GM12878 (cell line): ENCODE data around the gene IL10RA. TPM values are rescaled to one million over a fixed set of nuclear protein-coding genes. Genes with fewer than 3 reads are reported as not detected.

ENCODE experiments used
- ATAC-seq: fragments of 200-7000 bp; cut with Tn5 transposase; 3 replicates; pipeline ENCODE4 v1.9.1; 2020; ENCODE audit warnings: mild to moderate bottlenecking, moderate library complexity
- BruUV-seq: library from RNA; stranded (reverse); fragments of 400-500 nt; replicated peaks from 2 replicates; lab custom pipeline; 2021; lab: Mats Ljungman, UMichigan
- CTCF ChIA-PET: fragments of 300-600 bp; sonication (Branson Sonifier 250); formaldehyde crosslinking; extraction: SDS; loops from one replicate; lab custom pipeline; 2021; ENCODE audit warnings: inconsistent platforms; lab: Yijun Ruan, JAX
- POLR2A ChIA-PET: fragments of 350-600 bp; formaldehyde crosslinking; extraction: SDS; loops from one replicate; lab custom pipeline; 2021; ENCODE audit warnings: inconsistent platforms; lab: Charles Lee
- RAD21 ChIA-PET: fragments of 300-600 bp; sonication (Branson Sonifier 250); formaldehyde crosslinking; loops from one replicate; lab custom pipeline; 2023; ENCODE audit warnings: antibody characterized with exemption; ENCODE audit not compliant: unreplicated experiment; lab: Charles Lee
- SMC1A ChIA-PET: fragments of 300-600 bp; sonication (Branson Sonifier 250); formaldehyde crosslinking; loops from one replicate; lab custom pipeline; 2023; ENCODE audit not compliant: unreplicated experiment, uncharacterized antibody; lab: Charles Lee
- DNase-seq: peaks from one replicate; pipeline ENCODE4 v3.0.0-alpha.2; 2011; ENCODE audit warnings: low read depth, low spot score
- FAIRE-seq: peaks from 3 replicates; lab custom pipeline; 2011; peaks lifted over from hg19 to GRCh38; lab: Jason Lieb, UNC
- H2AFZ ChIP-seq: 2 replicates; pipeline ENCODE4 v1.6.0; 2011; ENCODE audit warnings: low read depth, low read length, control low read depth; ENCODE audit not compliant: control insufficient read depth
- H3K27ac ChIP-seq: 2 replicates; pipeline ENCODE4 v1.5.1; 2011; ENCODE audit warnings: control low read depth; ENCODE audit not compliant: control insufficient read depth, insufficient read depth
- H3K27me3 ChIP-seq, 2 experiments: replicated peaks in 1 of 2; 2 replicates each; pipeline versions ENCODE4 v1.6.0 to v1.6.1; 2011; ENCODE audit warnings: low read length in 1 of 2; ENCODE audit not compliant: control insufficient read depth in 2 of 2, insufficient read depth in 2 of 2
- H3K36me3 ChIP-seq, 2 experiments: 2 replicates each; pipeline ENCODE4 v1.5.1; 2011; ENCODE audit warnings: low read length in 1 of 2; ENCODE audit not compliant: control insufficient read depth in 2 of 2, insufficient read depth in 2 of 2
- H3K4me1 ChIP-seq: 2 replicates; pipeline ENCODE4 v1.6.1; 2011; ENCODE audit warnings: mild to moderate bottlenecking, low read length, moderate library complexity, mixed read lengths; ENCODE audit not compliant: control insufficient read depth, insufficient read depth
- H3K4me2 ChIP-seq: 2 replicates; pipeline ENCODE4 v1.6.0; 2011; ENCODE audit warnings: control low read depth; ENCODE audit not compliant: control insufficient read depth, insufficient read depth
- H3K4me3 ChIP-seq: fragments of 200-600 bp; sonication (generic); 2 replicates; pipeline ENCODE4 v1.5.1; 2016
- H3K79me2 ChIP-seq: 2 replicates; pipeline ENCODE4 v1.6.0; 2011; ENCODE audit warnings: low read length; ENCODE audit not compliant: control insufficient read depth, insufficient read depth
- H3K9ac ChIP-seq: 2 replicates; pipeline ENCODE4 v1.8.0; 2011; ENCODE audit warnings: low read length, control low read depth, mixed read lengths; ENCODE audit not compliant: control insufficient read depth, insufficient read depth
- H3K9me3 ChIP-seq: replicated peaks from 3 replicates; pipeline ENCODE4 v1.5.1; 2011; ENCODE audit warnings: mild to moderate bottlenecking, low read length; ENCODE audit not compliant: control insufficient read depth, insufficient read depth
- H4K20me1 ChIP-seq: 2 replicates; pipeline ENCODE4 v1.6.0; 2011; ENCODE audit not compliant: control insufficient read depth, insufficient read depth
- BHLHE40 ChIP-seq, 2 experiments: fragments of 450-650 bp in 1 of 2; IDR thresholded peaks; 2 replicates each; pipeline ENCODE4 v1.6.1; 2011 to 2017; ENCODE audit warnings: low read depth in 2 of 2, borderline replicate concordance in 1 of 2, improper control_type of control experiment in 1 of 2, low read length in 1 of 2, mild to moderate bottlenecking in 1 of 2
- IKZF1 ChIP-seq: fragments of 450-650 bp; conservative IDR thresholded peaks from 2 replicates; pipeline ENCODE4 v1.6.1; 2017; ENCODE audit warnings: antibody characterized with exemption, mild to moderate bottlenecking
- RB1 ChIP-seq: fragments of 450-650 bp; formaldehyde crosslinking; IDR thresholded peaks from 2 replicates; pipeline ENCODE4 v1.6.1; 2017; ENCODE audit warnings: mild to moderate bottlenecking, borderline replicate concordance
- ZNF217 ChIP-seq: fragments of 450-650 bp; IDR thresholded peaks from 2 replicates; pipeline ENCODE4 v1.6.1; 2017; ENCODE audit warnings: antibody characterized with exemption, mild to moderate bottlenecking
- ZNF24 ChIP-seq: fragments of 450-650 bp; IDR thresholded peaks from 2 replicates; pipeline ENCODE4 v1.6.1; 2017; ENCODE audit warnings: antibody characterized with exemption, mild to moderate bottlenecking
- WGBS: methylation state at CpG from one replicate; pipeline ENCODE4 v1.1.6; 2016; ENCODE audit warnings: low lambda C conversion rate; ENCODE audit not compliant: insufficient replicate concordance, insufficient coverage; ENCODE audit errors: missing lambda C conversion rate; 5-methylcytosine and 5-hydroxymethylcytosine counted together
- in situ Hi-C: fragments of 300-500 bp; cut with MboI; formaldehyde crosslinking; loops from 9 replicates; pipeline ENCODE4 v1.14.3; 2018; ENCODE audit warnings: mixed read lengths
- intact Hi-C: fragments of 100-400 bp; cut with micrococcal nuclease; formaldehyde crosslinking; loops from one replicate; pipeline ENCODE4 v1.14.2; 2022; ENCODE audit not compliant: unreplicated experiment
- polyA plus RNA-seq, 11 experiments: library from polyadenylated mRNA; depleted of rRNA in 4 of 11; unstranded in 6 of 11; stranded (reverse) in 5 of 11; fragments of >200 nt; fragmentation: Nextera tagmentation in 4 of 11; fragmentation: Illumina TruSeq in 1 of 11; extraction: Ambion mirVana in 4 of 11; extraction: Trizol in 1 of 11; gene quantifications; 1 replicate in 1 of 11; 2 replicates in 10 of 11; pipeline versions ENCODE4 v1.2.1 to v1.2.3, GENCODE V29; 2011 to 2016; ENCODE audit warnings: inconsistent platforms in 2 of 11, missing spikeins in 2 of 11, low read depth in 1 of 11
- total RNA-seq, 4 experiments: library from RNA; depleted of rRNA in 3 of 4; stranded (reverse); fragments of >200 nt in 3 of 4; fragmentation: Illumina TruSeq in 1 of 4; extraction: Trizol in 1 of 4; gene quantifications; 2 replicates each; pipeline versions ENCODE4 v1.2.1 to v1.2.3, GENCODE V29; 2013 to 2021
- TF ChIP-seq, protein P1 (sequence below): fragments of 450-650 bp; IDR thresholded peaks from 2 replicates; pipeline ENCODE4 v1.6.1; 2017; ENCODE audit warnings: antibody characterized with exemption, mild to moderate bottlenecking, moderate library complexity
- TF ChIP-seq, protein P2 (sequence below): fragments of 450-650 bp; conservative IDR thresholded peaks from 2 replicates; pipeline ENCODE4 v1.6.1; 2017; ENCODE audit warnings: mild to moderate bottlenecking, moderate library complexity

Gene IL10RA
- total and polyA plus RNA-seq, 10 of the 15 experiments (the other 5 are each of a cell fraction or from before 2014, with no cell fraction given) = 0.77 to 45.9 (median 9.6) TPM

DNA sequence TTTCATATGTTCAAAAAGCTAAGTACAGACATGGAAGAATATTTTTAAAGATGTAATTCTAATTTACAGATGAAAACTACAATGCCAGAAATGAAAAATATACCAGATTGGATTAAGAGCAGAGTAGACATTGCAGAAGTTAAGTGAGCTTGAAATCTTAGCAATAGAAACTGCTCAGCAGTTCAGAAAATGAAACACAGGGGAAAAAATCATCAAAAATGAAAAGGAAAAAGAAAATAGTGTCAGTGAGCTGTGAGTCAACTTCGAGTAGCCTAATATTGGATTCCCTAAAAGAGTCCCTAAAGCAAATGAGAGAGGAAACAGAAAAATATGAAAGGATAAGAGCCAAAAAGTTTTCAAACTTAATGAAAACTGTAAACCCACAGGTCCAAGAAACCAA is 25.8 kb upstream of the IL10RA start:
- H3K4me1 ChIP-seq = peaks cover 13% of the 10 kb centered on the region
- ChIA-PET POLR2A (interaction anchor here (0.6 to 2.5 kb wide), 6 partner anchors 10 to 38 kb away, joined by 3 to 13 read pairs (median 3); no protein-coding TSS in a partner anchor), CTCF (interaction anchor here (0.7 to 1.6 kb wide), 10 partner anchors 9 to 153 kb away, joined by 3 to 11 read pairs (median 3); no protein-coding TSS in a partner anchor), RAD21 (interaction anchor here (0.7 to 3.0 kb wide), 11 partner anchors 9 to 184 kb away, joined by 3 to 15 read pairs (median 4); partner anchors contain the start of gene IL10RA)
- no peaks in the 10 kb centered on the region for H3K36me3 ChIP-seq
- H3K4me2 ChIP-seq = peak overlapping the region; percentile 14; the same call in 1 of the 2 replicates
- H2AFZ ChIP-seq = no peak overlapping the region
- in situ Hi-C loops = no loop called here
- H3K27me3 ChIP-seq = no peaks in the 10 kb centered on the region
- no peaks in the 10 kb centered on the region for H3K79me2 ChIP-seq
- H3K9ac ChIP-seq = no peak overlapping the region
- no peak for FAIRE-seq
- no peaks in the 10 kb centered on the region for H4K20me1 ChIP-seq
- peaks cover 8% of the 10 kb centered on the region for H3K9me3 ChIP-seq
- WGBS = 0% methylated on average over 1 of the region's 1 CpG
- TF ChIP-seq IKZF1 (no peak), BHLHE40 (IDR thresholded peaks at IDR 0.05; ENCODE audit: borderline replicate concordance in 1 of 2, low read depth in 2 of 2, low read length in 1 of 2) (no peak), ZNF24 (no peak), RB1 (no peak), ZNF217 (no peak)
- TF ChIP-seq, protein P1, sequence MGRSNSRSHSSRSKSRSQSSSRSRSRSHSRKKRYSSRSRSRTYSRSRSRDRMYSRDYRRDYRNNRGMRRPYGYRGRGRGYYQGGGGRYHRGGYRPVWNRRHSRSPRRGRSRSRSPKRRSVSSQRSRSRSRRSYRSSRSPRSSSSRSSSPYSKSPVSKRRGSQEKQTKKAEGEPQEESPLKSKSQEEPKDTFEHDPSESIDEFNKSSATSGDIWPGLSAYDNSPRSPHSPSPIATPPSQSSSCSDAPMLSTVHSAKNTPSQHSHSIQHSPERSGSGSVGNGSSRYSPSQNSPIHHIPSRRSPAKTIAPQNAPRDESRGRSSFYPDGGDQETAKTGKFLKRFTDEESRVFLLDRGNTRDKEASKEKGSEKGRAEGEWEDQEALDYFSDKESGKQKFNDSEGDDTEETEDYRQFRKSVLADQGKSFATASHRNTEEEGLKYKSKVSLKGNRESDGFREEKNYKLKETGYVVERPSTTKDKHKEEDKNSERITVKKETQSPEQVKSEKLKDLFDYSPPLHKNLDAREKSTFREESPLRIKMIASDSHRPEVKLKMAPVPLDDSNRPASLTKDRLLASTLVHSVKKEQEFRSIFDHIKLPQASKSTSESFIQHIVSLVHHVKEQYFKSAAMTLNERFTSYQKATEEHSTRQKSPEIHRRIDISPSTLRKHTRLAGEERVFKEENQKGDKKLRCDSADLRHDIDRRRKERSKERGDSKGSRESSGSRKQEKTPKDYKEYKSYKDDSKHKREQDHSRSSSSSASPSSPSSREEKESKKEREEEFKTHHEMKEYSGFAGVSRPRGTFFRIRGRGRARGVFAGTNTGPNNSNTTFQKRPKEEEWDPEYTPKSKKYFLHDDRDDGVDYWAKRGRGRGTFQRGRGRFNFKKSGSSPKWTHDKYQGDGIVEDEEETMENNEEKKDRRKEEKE = no peak
- TF ChIP-seq, protein P2, sequence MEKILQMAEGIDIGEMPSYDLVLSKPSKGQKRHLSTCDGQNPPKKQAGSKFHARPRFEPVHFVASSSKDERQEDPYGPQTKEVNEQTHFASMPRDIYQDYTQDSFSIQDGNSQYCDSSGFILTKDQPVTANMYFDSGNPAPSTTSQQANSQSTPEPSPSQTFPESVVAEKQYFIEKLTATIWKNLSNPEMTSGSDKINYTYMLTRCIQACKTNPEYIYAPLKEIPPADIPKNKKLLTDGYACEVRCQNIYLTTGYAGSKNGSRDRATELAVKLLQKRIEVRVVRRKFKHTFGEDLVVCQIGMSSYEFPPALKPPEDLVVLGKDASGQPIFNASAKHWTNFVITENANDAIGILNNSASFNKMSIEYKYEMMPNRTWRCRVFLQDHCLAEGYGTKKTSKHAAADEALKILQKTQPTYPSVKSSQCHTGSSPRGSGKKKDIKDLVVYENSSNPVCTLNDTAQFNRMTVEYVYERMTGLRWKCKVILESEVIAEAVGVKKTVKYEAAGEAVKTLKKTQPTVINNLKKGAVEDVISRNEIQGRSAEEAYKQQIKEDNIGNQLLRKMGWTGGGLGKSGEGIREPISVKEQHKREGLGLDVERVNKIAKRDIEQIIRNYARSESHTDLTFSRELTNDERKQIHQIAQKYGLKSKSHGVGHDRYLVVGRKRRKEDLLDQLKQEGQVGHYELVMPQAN = no peak
- TF ChIP-seq, all 136 proteins: peak for 0
- intact Hi-C loops = no loop called here
- SMC1A ChIA-PET = interaction anchor here (0.7 to 5.6 kb wide), 16 partner anchors 8 to 92 kb away, joined by 3 to 37 read pairs (median 4); partner anchors contain the start of gene IL10RA
- no peak overlapping the region for H3K27ac ChIP-seq
- H3K4me3 ChIP-seq = no peak overlapping the region
- DNase-seq = no peak
- BruUV-seq = no TSS peak
- peak; percentile 53 for ATAC-seq
